Measurements from ENCODE around the gene ST6GALNAC4.

ST6GALNAC4 gene

GRCh38 chr9:127916720-127917581, at the start of gene ST6GALNAC4:
ST6GALNAC4 (minus strand) TSS chr9:127917041; CDS start chr9:127916419, 622 bp downstream.
- peak; percentile 77 for DNase-seq (ENCODE audit: low read depth)

GRCh38 chr9:127965953-127966352, 49.1 kb upstream of the ST6GALNAC4 start:
- DNase-seq (ENCODE audit: low read depth), result no peak

- no peak for DNase-seq (ENCODE audit: low read depth)
These were observed 46.7 kb upstream of the ST6GALNAC4 start for GRCh38 chr9:127963359-127964064.

- no peak for DNase-seq (ENCODE audit: low read depth)
These were observed 46.2 kb upstream of the ST6GALNAC4 start for GRCh38 chr9:127963041-127963358.

- DNase-seq (ENCODE audit: low read depth), result no peak
These were observed 45.4 kb upstream of the ST6GALNAC4 start for GRCh38 chr9:127962278-127962677.

GRCh38 chr9:127961613-127962155, 44.8 kb upstream of the ST6GALNAC4 start:
- DNase-seq (ENCODE audit: low read depth), result no peak

GRCh38 chr9:127961155-127961490, 44.3 kb upstream of the ST6GALNAC4 start:
- no peak for DNase-seq (ENCODE audit: low read depth)

- no peak for DNase-seq (ENCODE audit: low read depth)
These were observed 43.7 kb upstream of the ST6GALNAC4 start for GRCh38 chr9:127960410-127961154.

GRCh38 chr9:127959841-127960409, 43.1 kb upstream of the ST6GALNAC4 start:
- DNase-seq (ENCODE audit: low read depth), result no peak

GRCh38 chr9:127959398-127959797, 42.6 kb upstream of the ST6GALNAC4 start:
- no peak for DNase-seq (ENCODE audit: low read depth)

GRCh38 chr9:127958728-127959127, 41.9 kb upstream of the ST6GALNAC4 start:
- no peak for DNase-seq (ENCODE audit: low read depth)

GRCh38 chr9:127955294-127956015, 38.6 kb upstream of the ST6GALNAC4 start:
- DNase-seq (ENCODE audit: low read depth), result no peak

GRCh38 chr9:127954831-127955293, 38.0 kb upstream of the ST6GALNAC4 start:
- DNase-seq (ENCODE audit: low read depth), result no peak

GRCh38 chr9:127953768-127954505, 37.1 kb upstream of the ST6GALNAC4 start:
- no peak for DNase-seq (ENCODE audit: low read depth)

GRCh38 chr9:127953154-127953553, 36.3 kb upstream of the ST6GALNAC4 start:
- DNase-seq (ENCODE audit: low read depth), result no peak

GRCh38 chr9:127950513-127951289, 33.9 kb upstream of the ST6GALNAC4 start:
- DNase-seq (ENCODE audit: low read depth), result no peak

GRCh38 chr9:127949827-127950512, 33.1 kb upstream of the ST6GALNAC4 start:
- no peak for DNase-seq (ENCODE audit: low read depth)

- DNase-seq (ENCODE audit: low read depth), result no peak
These were observed 31.2 kb upstream of the ST6GALNAC4 start for GRCh38 chr9:127947841-127948710.

Data from HS-27A (cell line).